CD4-positive, CD25-positive, alpha-beta regulatory T cell (primary cell): ENCODE results near the gene DPP10. TPM values are rescaled to one million over a fixed set of nuclear protein-coding genes. Genes with fewer than 3 reads are reported as not detected.

Experiments used
- ATAC-seq, 2 donors: fragments of 150-1000 bp; cut with Tn5 transposase; one replicate each; pipeline ENCODE4 v1.10.0; 2021; ENCODE audit warnings: low read depth in 2 of 2, moderate number of reproducible peaks in 2 of 2, moderate library complexity in 1 of 2
- DNase-seq, 3 donors: peaks; one replicate each; pipeline versions ENCODE4 v3.0.0 to v3.0.0-alpha.2; 2012 to 2022; ENCODE audit warnings: mixed read lengths in 1 of 3
- H3K27ac ChIP-seq: one replicate; pipeline ENCODE4 v1.7.0; 2013; ENCODE audit warnings: mild to moderate bottlenecking, low read length; ENCODE audit not compliant: insufficient read depth, poor library complexity, severe bottlenecking
- H3K27me3 ChIP-seq: one replicate; pipeline ENCODE4 v1.7.0; 2013; ENCODE audit warnings: low read length; ENCODE audit not compliant: control insufficient read depth, insufficient read depth
- H3K36me3 ChIP-seq: one replicate; pipeline ENCODE4 v1.7.0; 2013; ENCODE audit warnings: mild to moderate bottlenecking, low read length, moderate library complexity; ENCODE audit not compliant: control insufficient read depth, insufficient read depth
- H3K4me1 ChIP-seq: 2 replicates; pipeline ENCODE4 v1.7.0; 2013; ENCODE audit warnings: mild to moderate bottlenecking, low read length; ENCODE audit not compliant: insufficient read depth, control insufficient read depth, poor library complexity, severe bottlenecking
- H3K4me3 ChIP-seq: one replicate; pipeline ENCODE4 v1.7.0; 2013; ENCODE audit warnings: low read depth, mild to moderate bottlenecking, low read length, moderate library complexity
- H3K9me3 ChIP-seq, 2 experiments: 1 replicate in 1 of 2; 2 replicates in 1 of 2; pipeline ENCODE4 v1.7.0; 2013; ENCODE audit warnings: low read length in 2 of 2, mild to moderate bottlenecking in 1 of 2, moderate library complexity in 1 of 2; ENCODE audit not compliant: control insufficient read depth in 2 of 2
- H3K27ac Mint-ChIP-seq, 3 donors: one replicate each; pipeline ENCODE4 v1.8.0; 2020 to 2022; ENCODE audit warnings: mild to moderate bottlenecking in 3 of 3, mixed read lengths in 3 of 3, moderate library complexity in 2 of 3
- H3K27me3 Mint-ChIP-seq: one replicate; pipeline ENCODE4 v1.8.0; 2022; ENCODE audit warnings: mild to moderate bottlenecking, mixed read lengths
- H3K36me3 Mint-ChIP-seq: one replicate; pipeline ENCODE4 v1.8.0; 2020; ENCODE audit warnings: mixed read lengths
- H3K4me1 Mint-ChIP-seq, 4 donors: one replicate each; pipeline ENCODE4 v1.8.0; 2020 to 2022; ENCODE audit warnings: mixed read lengths in 4 of 4, mild to moderate bottlenecking in 1 of 4
- H3K4me3 Mint-ChIP-seq, 4 donors: one replicate each; pipeline ENCODE4 v1.8.0; 2020 to 2022; ENCODE audit warnings: mild to moderate bottlenecking in 4 of 4, mixed read lengths in 4 of 4, moderate library complexity in 3 of 4
- H3K9me3 Mint-ChIP-seq, 7 donors: one replicate each; pipeline ENCODE4 v1.8.0; 2020 to 2022; ENCODE audit warnings: mixed read lengths in 7 of 7, mild to moderate bottlenecking in 3 of 7, moderate library complexity in 2 of 7
- polyA plus RNA-seq, 4 donors: library from polyadenylated mRNA; unstranded; fragments of 300-500 nt; fragmentation: Illumina TruSeq; gene quantifications; one replicate each; pipeline ENCODE4 v1.2.3, GENCODE V29; 2021
- total RNA-seq: library from RNA; stranded (reverse); gene quantifications from one replicate; pipeline ENCODE4 v1.2.3, GENCODE V29; 2022

DPP10 gene
- total and polyA plus RNA-seq, 5 donors from 2014 or later: not detected

DNA sequence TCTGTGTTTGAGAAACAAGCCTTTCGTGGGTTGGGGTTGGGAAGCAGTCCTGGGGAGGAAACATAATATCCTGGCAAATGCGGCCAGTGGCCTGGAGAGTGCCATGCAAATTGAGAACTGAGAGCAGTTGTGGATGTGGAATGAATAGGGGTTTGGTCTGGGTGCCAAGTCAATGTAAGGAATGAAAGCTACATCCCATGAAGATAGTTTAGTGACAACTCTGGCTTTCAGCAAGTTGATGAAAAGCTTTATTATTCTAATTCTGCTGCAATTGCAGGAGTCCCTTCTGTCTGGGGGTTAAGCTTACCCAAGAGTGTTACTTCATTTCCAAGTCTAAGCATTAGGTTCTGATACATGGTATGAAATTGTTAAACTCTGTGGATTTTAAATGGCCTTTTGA is 771.6 kb downstream of the DPP10 start:
- no peaks in the 10 kb centered on the region for H3K27me3 Mint-ChIP-seq
- no peaks in the 10 kb centered on the region for H3K4me1 Mint-ChIP-seq
- DNase-seq: no peak
- no peaks in the 10 kb centered on the region for H3K27me3 ChIP-seq
- H3K9me3 Mint-ChIP-seq: peaks cover 0 to 18% (median 6%) of the 10 kb centered on the region in 7 donors
- H3K4me3 Mint-ChIP-seq: no peak overlapping the region
- H3K27ac ChIP-seq: no peak overlapping the region
- H3K27ac Mint-ChIP-seq: no peak overlapping the region
- no peak for ATAC-seq
- no peak overlapping the region for H3K4me3 ChIP-seq
- H3K9me3 ChIP-seq: no peaks in the 10 kb centered on the region
- no peaks in the 10 kb centered on the region for H3K36me3 Mint-ChIP-seq
- no peaks in the 10 kb centered on the region for H3K4me1 ChIP-seq
- no peaks in the 10 kb centered on the region for H3K36me3 ChIP-seq

- Histone ChIP-seq H3K4me3 (no peak overlapping the region), H3K27ac (no peak overlapping the region), H3K27me3 (no peaks in the 10 kb centered on the region), H3K36me3 (no peaks in the 10 kb centered on the region), H3K4me1 (no peaks in the 10 kb centered on the region), H3K9me3 (no peaks in the 10 kb centered on the region)
- H3K27me3 Mint-ChIP-seq: no peaks in the 10 kb centered on the region
- H3K9me3 Mint-ChIP-seq: peaks cover 2 to 8% (median 6%) of the 10 kb centered on the region in 7 donors
- no peaks in the 10 kb centered on the region for H3K4me1 Mint-ChIP-seq
- no peaks in the 10 kb centered on the region for H3K36me3 Mint-ChIP-seq
- DNase-seq: no peak
- no peak overlapping the region for H3K4me3 Mint-ChIP-seq
- no peak overlapping the region for H3K27ac Mint-ChIP-seq
- no peak for ATAC-seq
These were observed 776.9 kb downstream of the DPP10 start for GRCh38 chr2:115219296-115219695.

DNA sequence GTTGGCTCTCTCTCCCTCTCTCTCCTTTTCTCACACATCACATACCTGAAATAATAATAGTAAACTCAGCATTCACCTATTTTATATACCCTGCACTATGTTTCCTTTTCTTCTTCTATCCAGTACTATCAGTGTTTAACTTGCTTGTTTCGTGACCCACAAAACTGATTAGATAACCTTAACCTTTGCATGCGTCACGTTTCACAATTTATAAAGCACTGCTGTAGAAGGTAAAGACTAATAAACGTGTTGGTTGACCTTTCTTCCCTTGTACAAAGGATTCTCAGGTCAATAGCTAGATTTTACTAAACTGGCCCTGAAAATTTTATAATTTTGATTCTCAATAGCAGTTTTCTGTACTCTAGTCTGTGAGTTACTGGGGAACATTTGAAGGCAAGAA is 791.7 kb downstream of the DPP10 start:
- Mint-ChIP-seq H3K9me3 (peaks cover 0 to 6% (median 3%) of the 10 kb centered on the region in 7 donors), H3K4me1 (no peaks in the 10 kb centered on the region), H3K27me3 (no peaks in the 10 kb centered on the region), H3K27ac (no peak overlapping the region), H3K36me3 (no peaks in the 10 kb centered on the region), H3K4me3 (no peak overlapping the region)
- ATAC-seq: no peak
- H3K27me3 ChIP-seq: no peaks in the 10 kb centered on the region
- H3K36me3 ChIP-seq: no peaks in the 10 kb centered on the region
- no peak overlapping the region for H3K4me3 ChIP-seq
- H3K4me1 ChIP-seq: no peaks in the 10 kb centered on the region
- no peak for DNase-seq
- no peak overlapping the region for H3K27ac ChIP-seq
- peaks cover 0 to 3% of the 10 kb centered on the region in 2 experiments for H3K9me3 ChIP-seq

- H3K27me3 ChIP-seq: no peaks in the 10 kb centered on the region
- H3K4me1 Mint-ChIP-seq: no peaks in the 10 kb centered on the region
- peaks cover 0 to 3% of the 10 kb centered on the region in 2 experiments for H3K9me3 ChIP-seq
- H3K27me3 Mint-ChIP-seq: no peaks in the 10 kb centered on the region
- no peak for ATAC-seq
- DNase-seq: no peak
- no peaks in the 10 kb centered on the region for H3K4me1 ChIP-seq
- H3K36me3 ChIP-seq: no peaks in the 10 kb centered on the region
- H3K27ac ChIP-seq: no peak overlapping the region
- no peak overlapping the region for H3K4me3 ChIP-seq
- H3K27ac Mint-ChIP-seq: no peak overlapping the region
- H3K36me3 Mint-ChIP-seq: no peaks in the 10 kb centered on the region
- H3K9me3 Mint-ChIP-seq: peaks cover 0 to 5% (median 3%) of the 10 kb centered on the region in 7 donors
- no peak overlapping the region for H3K4me3 Mint-ChIP-seq
These were observed 792.3 kb downstream of the DPP10 start for GRCh38 chr2:115234737-115235136.

GRCh38 chr2:115248066-115248465 is 805.6 kb downstream of the DPP10 start:
- Mint-ChIP-seq H3K9me3 (peaks cover 0 to 15% (median 6%) of the 10 kb centered on the region in 7 donors), H3K36me3 (no peaks in the 10 kb centered on the region), H3K27ac (no peak overlapping the region), H3K4me3 (no peak overlapping the region), H3K27me3 (no peaks in the 10 kb centered on the region), H3K4me1 (no peaks in the 10 kb centered on the region)
- Histone ChIP-seq H3K27me3 (no peaks in the 10 kb centered on the region), H3K9me3 (peaks cover 0 to under 1% of the 10 kb centered on the region in 2 experiments), H3K4me1 (no peaks in the 10 kb centered on the region), H3K4me3 (no peak overlapping the region), H3K27ac (no peak overlapping the region), H3K36me3 (no peaks in the 10 kb centered on the region)
- ATAC-seq: no peak
- DNase-seq: no peak

DNA sequence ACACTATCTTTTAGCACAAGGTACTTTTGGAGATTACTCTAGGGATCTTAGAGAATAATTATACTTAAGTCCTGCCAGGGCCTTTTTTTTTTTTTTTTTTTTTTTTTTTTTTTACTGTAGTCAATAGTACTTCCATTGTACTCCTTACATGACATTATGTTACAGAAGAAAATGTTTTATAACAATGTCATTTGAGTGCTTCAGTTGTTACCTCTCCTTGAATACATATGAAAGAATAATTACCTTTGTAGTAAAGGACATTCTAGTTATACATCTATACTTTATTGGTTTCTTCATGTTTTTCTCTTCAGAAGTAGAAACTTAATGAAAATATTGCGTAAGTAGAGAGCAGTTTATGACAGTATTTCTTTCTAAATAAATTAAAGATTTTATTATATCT is 834.9 kb downstream of the DPP10 start:
- H3K9me3 Mint-ChIP-seq: peaks cover 0 to 18% (median 4%) of the 10 kb centered on the region in 7 donors
- Histone ChIP-seq H3K27me3 (no peaks in the 10 kb centered on the region), H3K4me1 (no peaks in the 10 kb centered on the region), H3K4me3 (no peak overlapping the region), H3K27ac (no peak overlapping the region), H3K36me3 (no peaks in the 10 kb centered on the region), H3K9me3 (no peaks in the 10 kb centered on the region)
- no peaks in the 10 kb centered on the region for H3K27me3 Mint-ChIP-seq
- H3K4me3 Mint-ChIP-seq: no peak overlapping the region
- DNase-seq (no peak), ATAC-seq (no peak)
- H3K4me1 Mint-ChIP-seq: no peaks in the 10 kb centered on the region
- no peak overlapping the region for H3K27ac Mint-ChIP-seq
- H3K36me3 Mint-ChIP-seq: no peaks in the 10 kb centered on the region

DNA sequence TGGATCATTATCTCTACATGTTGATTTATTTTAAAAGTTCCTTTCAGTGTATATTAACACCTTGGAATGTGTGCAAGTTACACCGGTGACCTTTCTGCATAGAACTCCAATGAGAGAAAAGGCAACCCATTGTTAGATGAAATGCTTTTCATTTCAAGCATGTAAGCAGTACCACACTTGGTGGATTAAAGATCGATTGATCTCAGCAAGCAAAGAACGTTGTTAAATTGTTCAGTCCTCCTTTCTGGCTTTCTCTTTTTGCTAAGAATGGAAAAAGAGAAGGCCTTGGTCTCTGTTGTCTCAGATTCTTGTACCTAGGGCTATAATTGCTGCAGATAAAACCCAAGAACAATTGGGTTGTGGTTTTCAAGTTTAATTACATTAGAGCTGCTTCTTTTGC is 843.0 kb downstream of the DPP10 start:
- Histone ChIP-seq H3K27me3 (no peaks in the 10 kb centered on the region), H3K4me1 (no peaks in the 10 kb centered on the region), H3K36me3 (no peaks in the 10 kb centered on the region), H3K9me3 (no peaks in the 10 kb centered on the region), H3K4me3 (no peak overlapping the region), H3K27ac (no peak overlapping the region)
- H3K27me3 Mint-ChIP-seq: no peaks in the 10 kb centered on the region
- DNase-seq (no peak), ATAC-seq (no peak)
- H3K4me1 Mint-ChIP-seq: no peaks in the 10 kb centered on the region
- H3K9me3 Mint-ChIP-seq: peaks cover 1 to 19% (median 6%) of the 10 kb centered on the region in 7 donors
- H3K27ac Mint-ChIP-seq: no peak overlapping the region
- H3K36me3 Mint-ChIP-seq: no peaks in the 10 kb centered on the region
- H3K4me3 Mint-ChIP-seq: no peak overlapping the region

DNA sequence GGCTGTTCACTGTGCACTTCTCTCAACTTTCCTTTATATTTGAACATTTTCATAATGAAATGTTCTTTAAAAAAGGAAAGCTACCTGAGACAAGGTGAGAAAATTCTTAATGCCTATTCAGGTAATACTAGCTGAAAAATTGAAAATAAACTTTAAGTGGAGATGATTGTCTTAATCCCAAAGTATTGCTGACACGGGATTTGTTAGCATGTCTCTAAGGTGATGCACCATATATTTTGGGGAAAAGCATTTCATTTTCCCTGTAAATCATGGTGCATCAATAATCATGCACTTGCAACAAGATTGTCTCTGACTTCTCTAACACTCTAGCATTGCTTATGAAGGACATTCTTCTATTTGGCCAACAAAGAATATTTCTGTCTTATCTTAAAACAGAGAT is 848.0 kb downstream of the DPP10 start:
- no peak for DNase-seq
- Mint-ChIP-seq H3K4me1 (no peaks in the 10 kb centered on the region), H3K4me3 (no peak overlapping the region), H3K36me3 (no peaks in the 10 kb centered on the region), H3K9me3 (peaks cover 4 to 11% (median 8%) of the 10 kb centered on the region in 7 donors), H3K27ac (no peak overlapping the region), H3K27me3 (no peaks in the 10 kb centered on the region)
- Histone ChIP-seq H3K4me3 (no peak overlapping the region), H3K27me3 (no peaks in the 10 kb centered on the region), H3K36me3 (no peaks in the 10 kb centered on the region), H3K27ac (no peak overlapping the region), H3K9me3 (no peaks in the 10 kb centered on the region), H3K4me1 (no peaks in the 10 kb centered on the region)
- no peak for ATAC-seq
